ENCODE data around the gene HSBP1. TPM values are rescaled to one million over a fixed set of nuclear protein-coding genes. Genes with fewer than 3 reads are reported as not detected.

The HSBP1 gene
- total RNA-seq, 2 experiments from 2014 or later = 17.4 to 21.9 TPM

- POLR2A ChIA-PET = no interaction called here
- peaks cover 0 to 5% of the 10 kb centered on the region in 2 experiments for H3K27me3 ChIP-seq (ENCODE audit: control insufficient read depth in 1 of 2, insufficient read depth in 2 of 2, low read length in 2 of 2)
- intact Hi-C loops (cut with DNase I, micrococcal nuclease) = no loop called here
- Mint-ChIP-seq H3K27ac (no peak overlapping the region), H3K4me1 (ENCODE audit: low read depth) (no peaks in the 10 kb centered on the region), H3K36me3 (ENCODE audit: low read depth) (no peaks in the 10 kb centered on the region), H3K27me3 (peaks cover 11% of the 10 kb centered on the region), H3K4me3 (no peak overlapping the region), H3K9me3 (no peaks in the 10 kb centered on the region)
- TF ChIP-seq, protein P1, sequence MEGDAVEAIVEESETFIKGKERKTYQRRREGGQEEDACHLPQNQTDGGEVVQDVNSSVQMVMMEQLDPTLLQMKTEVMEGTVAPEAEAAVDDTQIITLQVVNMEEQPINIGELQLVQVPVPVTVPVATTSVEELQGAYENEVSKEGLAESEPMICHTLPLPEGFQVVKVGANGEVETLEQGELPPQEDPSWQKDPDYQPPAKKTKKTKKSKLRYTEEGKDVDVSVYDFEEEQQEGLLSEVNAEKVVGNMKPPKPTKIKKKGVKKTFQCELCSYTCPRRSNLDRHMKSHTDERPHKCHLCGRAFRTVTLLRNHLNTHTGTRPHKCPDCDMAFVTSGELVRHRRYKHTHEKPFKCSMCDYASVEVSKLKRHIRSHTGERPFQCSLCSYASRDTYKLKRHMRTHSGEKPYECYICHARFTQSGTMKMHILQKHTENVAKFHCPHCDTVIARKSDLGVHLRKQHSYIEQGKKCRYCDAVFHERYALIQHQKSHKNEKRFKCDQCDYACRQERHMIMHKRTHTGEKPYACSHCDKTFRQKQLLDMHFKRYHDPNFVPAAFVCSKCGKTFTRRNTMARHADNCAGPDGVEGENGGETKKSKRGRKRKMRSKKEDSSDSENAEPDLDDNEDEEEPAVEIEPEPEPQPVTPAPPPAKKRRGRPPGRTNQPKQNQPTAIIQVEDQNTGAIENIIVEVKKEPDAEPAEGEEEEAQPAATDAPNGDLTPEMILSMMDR (IDR thresholded peaks at IDR 0.05) = no peak
- no peaks in the 10 kb centered on the region for H3K36me3 ChIP-seq (ENCODE audit: insufficient read depth, low read length)
- ATAC-seq (ENCODE audit: poor library complexity) = no peak
- DNase-seq = no peak
- no peaks in the 10 kb centered on the region for H3K9me3 ChIP-seq (ENCODE audit: control insufficient read depth in 1 of 2, insufficient read depth in 1 of 2, low read length in 2 of 2)
- H3K27ac ChIP-seq (ENCODE audit: low read depth in 1 of 2, low read length in 2 of 2) = no peak overlapping the region
- no peak overlapping the region for H3K4me3 ChIP-seq (ENCODE audit: low read length)
- CTCF ChIA-PET = no interaction called here
- H3K4me1 ChIP-seq (ENCODE audit: insufficient read depth, low read length) = no peaks in the 10 kb centered on the region
These were observed 27.9 kb upstream of the HSBP1 start for GRCh38 chr16:83779886-83780285.

DNA sequence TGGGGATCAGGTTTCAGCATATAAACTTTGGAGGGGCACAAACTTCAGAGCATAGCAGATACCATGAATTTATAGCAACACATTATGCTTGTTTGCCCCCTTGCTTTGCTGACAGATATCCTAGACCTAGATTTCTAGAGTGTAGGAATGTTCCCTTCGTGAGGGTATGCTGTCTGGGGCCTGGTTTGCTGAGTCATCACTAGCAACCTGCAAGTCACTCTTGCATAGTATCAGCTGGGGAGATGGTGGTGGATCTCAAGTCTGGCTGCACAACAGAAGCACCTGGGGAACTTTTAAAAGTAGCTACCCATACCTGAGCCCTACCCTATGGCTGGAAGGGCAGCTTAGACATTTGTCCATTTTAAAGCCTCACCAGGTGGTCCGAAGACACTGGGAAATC lies 22.3 kb upstream of the HSBP1 start:
- no peak for DNase-seq
- no peaks in the 10 kb centered on the region for H3K9me3 ChIP-seq (ENCODE audit: control insufficient read depth in 1 of 2, insufficient read depth in 1 of 2, low read length in 2 of 2)
- Mint-ChIP-seq H3K9me3 (no peaks in the 10 kb centered on the region), H3K4me1 (ENCODE audit: low read depth) (no peaks in the 10 kb centered on the region), H3K4me3 (no peak overlapping the region), H3K27me3 (peaks cover 13% of the 10 kb centered on the region), H3K36me3 (ENCODE audit: low read depth) (no peaks in the 10 kb centered on the region), H3K27ac (no peak overlapping the region)
- H3K4me3 ChIP-seq (ENCODE audit: low read length) = no peak overlapping the region
- CTCF ChIA-PET = no interaction called here
- intact Hi-C loops (cut with DNase I, micrococcal nuclease) = no loop called here
- no peaks in the 10 kb centered on the region for H3K36me3 ChIP-seq (ENCODE audit: insufficient read depth, low read length)
- TF ChIP-seq, protein P1 (IDR thresholded peaks at IDR 0.05) = no peak
- H3K4me1 ChIP-seq (ENCODE audit: insufficient read depth, low read length) = no peaks in the 10 kb centered on the region
- H3K27ac ChIP-seq (ENCODE audit: low read depth in 1 of 2, low read length in 2 of 2) = no peak overlapping the region
- POLR2A ChIA-PET = no interaction called here
- no peak for ATAC-seq (ENCODE audit: poor library complexity)
- H3K27me3 ChIP-seq (ENCODE audit: control insufficient read depth in 1 of 2, insufficient read depth in 2 of 2, low read length in 2 of 2) = peaks cover 0 to 3% of the 10 kb centered on the region in 2 experiments

DNA sequence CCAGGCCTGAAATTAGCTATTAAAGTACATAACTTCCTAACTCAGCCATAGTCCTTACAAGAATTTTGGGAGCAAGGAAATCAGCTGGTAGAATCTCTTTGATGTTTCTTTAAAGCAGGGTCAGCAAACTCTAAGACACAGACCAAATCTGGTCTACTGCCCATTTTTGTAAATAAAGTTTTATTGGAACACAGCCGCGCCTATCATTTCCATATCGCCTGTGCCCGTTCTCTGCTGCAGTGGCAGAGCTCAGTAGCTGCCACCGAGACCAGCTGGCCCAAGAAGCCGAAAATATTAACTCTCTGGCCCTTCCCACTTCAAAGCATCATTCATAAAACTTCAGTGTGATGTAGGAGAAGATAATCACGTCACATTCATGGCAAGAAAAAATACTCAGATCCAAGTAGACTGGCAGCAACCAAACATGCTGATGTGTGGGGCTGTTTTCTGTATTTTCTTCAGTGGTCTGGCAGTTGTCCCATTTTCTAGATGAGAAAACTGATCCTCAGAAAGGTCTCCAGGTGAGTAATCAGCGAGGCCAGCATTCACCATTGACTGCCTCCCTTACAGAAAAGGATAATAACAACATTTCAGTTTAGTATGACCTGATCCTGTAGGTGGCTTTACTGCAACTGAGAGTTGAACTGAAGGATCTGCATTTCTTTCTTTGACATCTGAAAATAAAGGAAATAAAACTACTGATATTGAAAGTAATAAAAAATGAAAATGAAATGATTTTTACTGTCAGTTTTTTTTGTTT lies 18.0 kb upstream of the HSBP1 start:
- Mint-ChIP-seq H3K9me3 (no peaks in the 10 kb centered on the region), H3K27ac (no peak overlapping the region), H3K36me3 (ENCODE audit: low read depth) (no peaks in the 10 kb centered on the region), H3K27me3 (peaks cover 14% of the 10 kb centered on the region), H3K4me3 (no peak overlapping the region), H3K4me1 (ENCODE audit: low read depth) (no peaks in the 10 kb centered on the region)
- H3K27ac ChIP-seq (ENCODE audit: low read depth in 1 of 2, low read length in 2 of 2) = no peak overlapping the region
- ChIA-PET POLR2A (no interaction called here), CTCF (no interaction called here)
- peaks cover 0 to 3% of the 10 kb centered on the region in 2 experiments for H3K27me3 ChIP-seq (ENCODE audit: control insufficient read depth in 1 of 2, insufficient read depth in 2 of 2, low read length in 2 of 2)
- DNase-seq = no peak
- no peaks in the 10 kb centered on the region for H3K36me3 ChIP-seq (ENCODE audit: insufficient read depth, low read length)
- H3K9me3 ChIP-seq (ENCODE audit: control insufficient read depth in 1 of 2, insufficient read depth in 1 of 2, low read length in 2 of 2) = no peaks in the 10 kb centered on the region
- H3K4me1 ChIP-seq (ENCODE audit: insufficient read depth, low read length) = no peaks in the 10 kb centered on the region
- intact Hi-C loops (cut with DNase I, micrococcal nuclease) = no loop called here
- ATAC-seq (ENCODE audit: poor library complexity) = no peak
- H3K4me3 ChIP-seq (ENCODE audit: low read length) = no peak overlapping the region
- TF ChIP-seq, protein P1 (IDR thresholded peaks at IDR 0.05) = no peak

All from CD4-positive, alpha-beta T cell (primary cell).